Activated naive CD8-positive, alpha-beta T cell treated with anti-CD3 and anti-CD28 coated beads, Interleukin-2, amount 10 ng/mL, durations not matched to agents 7 days and 5 days (primary cell): ENCODE data around the gene ULK2. TPM values are rescaled to one million over a fixed set of nuclear protein-coding genes. Genes with fewer than 3 reads are reported as not detected.
"Not testable (repeated sequence)": the region's sequence is repeated elsewhere in the genome, so short reads cannot be mapped to it uniquely, and the experiment has no call there.

Experiments
- ATAC-seq: fragments of 150-1000 bp; cut with Tn5 transposase; one replicate; pipeline ENCODE4 v1.10.0; 2021; ENCODE audit warnings: low read depth, moderate library complexity
- POLR2A ChIA-PET: fragments of 350-600 bp; sonication (Branson Sonifier 250); formaldehyde crosslinking; loops from one replicate; lab custom pipeline; 2021; ENCODE audit warnings: antibody characterized with exemption; lab: Charles Lee
- DNase-seq: peaks from one replicate; pipeline ENCODE4 v3.0.0; 2021
- H3K27ac Mint-ChIP-seq: one replicate; pipeline ENCODE4 v1.8.0; 2022; ENCODE audit warnings: mild to moderate bottlenecking, mixed read lengths
- H3K27me3 Mint-ChIP-seq: one replicate; pipeline ENCODE4 v1.8.0; 2022; ENCODE audit warnings: mild to moderate bottlenecking, moderate library complexity, mixed read lengths
- H3K36me3 Mint-ChIP-seq: one replicate; pipeline ENCODE4 v1.8.0; 2021; ENCODE audit warnings: mild to moderate bottlenecking, mixed read lengths
- H3K4me1 Mint-ChIP-seq: one replicate; pipeline ENCODE4 v1.8.0; 2021; ENCODE audit warnings: mixed read lengths
- H3K4me3 Mint-ChIP-seq: one replicate; pipeline ENCODE4 v1.8.0; 2022; ENCODE audit warnings: mild to moderate bottlenecking, moderate library complexity, mixed read lengths
- H3K9me3 Mint-ChIP-seq: one replicate; pipeline ENCODE4 v1.8.0; 2021; ENCODE audit warnings: mixed read lengths
- total RNA-seq, 2 experiments: library from RNA; stranded (reverse); gene quantifications; one replicate each; pipeline ENCODE4 v1.2.3, GENCODE V29; 2021

The ULK2 gene
- 1 to 10 TPM; 8.8 to 9.7 TPM for total RNA-seq

- H3K4me1 Mint-ChIP-seq = peaks cover 10% of the 10 kb centered on the region
- peak; percentile 73 for DNase-seq
- peak; percentile 80 for ATAC-seq
- peaks cover 2% of the 10 kb centered on the region for H3K27me3 Mint-ChIP-seq
- POLR2A ChIA-PET = interaction anchor here (0.6 to 2.0 kb wide), 2 partner anchors 9 to 110 kb away, joined by 3 to 9 read pairs; partner anchors contain the start of gene AKAP10
- no peaks in the 10 kb centered on the region for H3K9me3 Mint-ChIP-seq
- H3K36me3 Mint-ChIP-seq = no peaks in the 10 kb centered on the region
- peak within 1 kb of the TSS; percentile 82 for H3K4me3 Mint-ChIP-seq
- peak within 1 kb of the TSS; percentile 76 for H3K27ac Mint-ChIP-seq
These were observed at the start of gene ULK2 for GRCh38 chr17:19867329-19868078. TSS of gene ULK2 (minus strand) at chr17:19867936. CDS start at chr17:19867417, 519 bp downstream.

- ATAC-seq (no peak), DNase-seq (no peak)
- no peaks in the 10 kb centered on the region for H3K27me3 Mint-ChIP-seq
- H3K4me3 Mint-ChIP-seq = no peak overlapping the region
- H3K4me1 Mint-ChIP-seq = peaks cover 12% of the 10 kb centered on the region
- POLR2A ChIA-PET = no interaction called here
- peaks cover 34% of the 10 kb centered on the region for H3K36me3 Mint-ChIP-seq
- no peak overlapping the region for H3K27ac Mint-ChIP-seq
- no peaks in the 10 kb centered on the region for H3K9me3 Mint-ChIP-seq
These were observed 47.7 kb upstream of the ULK2 start for GRCh38 chr17:19915245-19915978.

GRCh38 chr17:19911033-19911432 is 43.3 kb upstream of the ULK2 start:
- H3K36me3 Mint-ChIP-seq = peaks cover 41% of the 10 kb centered on the region
- DNase-seq = no peak
- peaks cover 10% of the 10 kb centered on the region for H3K4me1 Mint-ChIP-seq
- H3K9me3 Mint-ChIP-seq = no peaks in the 10 kb centered on the region
- POLR2A ChIA-PET = no interaction called here
- H3K27me3 Mint-ChIP-seq = no peaks in the 10 kb centered on the region
- ATAC-seq = no peak
- no peak overlapping the region for H3K4me3 Mint-ChIP-seq
- H3K27ac Mint-ChIP-seq = no peak overlapping the region

GRCh38 chr17:19909139-19909538 is 41.4 kb upstream of the ULK2 start:
- no peaks in the 10 kb centered on the region for H3K27me3 Mint-ChIP-seq
- H3K4me3 Mint-ChIP-seq = no peak overlapping the region
- no peak overlapping the region for H3K27ac Mint-ChIP-seq
- no peak for DNase-seq
- POLR2A ChIA-PET = no interaction called here
- no peak for ATAC-seq
- peaks cover 4% of the 10 kb centered on the region for H3K4me1 Mint-ChIP-seq
- peaks cover 36% of the 10 kb centered on the region for H3K36me3 Mint-ChIP-seq
- no peaks in the 10 kb centered on the region for H3K9me3 Mint-ChIP-seq

- H3K9me3 Mint-ChIP-seq = no peaks in the 10 kb centered on the region
- ATAC-seq (no peak), DNase-seq (no peak)
- H3K4me1 Mint-ChIP-seq = peaks cover 1% of the 10 kb centered on the region
- no peak overlapping the region for H3K27ac Mint-ChIP-seq
- H3K36me3 Mint-ChIP-seq = peaks cover 43% of the 10 kb centered on the region
- POLR2A ChIA-PET = no interaction called here
- no peak overlapping the region for H3K4me3 Mint-ChIP-seq
- H3K27me3 Mint-ChIP-seq = no peaks in the 10 kb centered on the region
These were observed 37.8 kb upstream of the ULK2 start for GRCh38 chr17:19905502-19905901.

- Mint-ChIP-seq H3K4me1 (no peaks in the 10 kb centered on the region), H3K27me3 (no peaks in the 10 kb centered on the region), H3K9me3 (no peaks in the 10 kb centered on the region), H3K27ac (no peak overlapping the region), H3K4me3 (no peak overlapping the region), H3K36me3 (peaks cover 44% of the 10 kb centered on the region)
- no peak for ATAC-seq
- no peak for DNase-seq
- POLR2A ChIA-PET = no interaction called here
These were observed 37.2 kb upstream of the ULK2 start for GRCh38 chr17:19904924-19905323.

GRCh38 chr17:19904412-19904811 is 36.7 kb upstream of the ULK2 start:
- no peak for ATAC-seq
- H3K4me3 Mint-ChIP-seq = no peak overlapping the region
- POLR2A ChIA-PET = no interaction called here
- no peaks in the 10 kb centered on the region for H3K27me3 Mint-ChIP-seq
- peaks cover 42% of the 10 kb centered on the region for H3K36me3 Mint-ChIP-seq
- H3K27ac Mint-ChIP-seq = no peak overlapping the region
- H3K9me3 Mint-ChIP-seq = no peaks in the 10 kb centered on the region
- DNase-seq = no peak
- H3K4me1 Mint-ChIP-seq = no peaks in the 10 kb centered on the region

- Mint-ChIP-seq H3K4me3 (no peak overlapping the region), H3K27ac (no peak overlapping the region), H3K36me3 (peaks cover 24% of the 10 kb centered on the region), H3K9me3 (no peaks in the 10 kb centered on the region), H3K27me3 (no peaks in the 10 kb centered on the region), H3K4me1 (peaks cover 2% of the 10 kb centered on the region)
- DNase-seq = no peak
- no peak for ATAC-seq
- POLR2A ChIA-PET = no interaction called here
These were observed 33.1 kb upstream of the ULK2 start for GRCh38 chr17:19900809-19901208.

- ATAC-seq = no peak
These were observed 30.2 kb upstream of the ULK2 start for GRCh38 chr17:19897903-19898302.

GRCh38 chr17:19897090-19897837 is 29.5 kb upstream of the ULK2 start:
- Mint-ChIP-seq H3K4me1 (peaks cover 2% of the 10 kb centered on the region), H3K27ac (peak overlapping the region; percentile 19), H3K4me3 (no peak overlapping the region), H3K9me3 (no peaks in the 10 kb centered on the region), H3K36me3 (peaks cover 6% of the 10 kb centered on the region), H3K27me3 (no peaks in the 10 kb centered on the region)
- DNase-seq = no peak
- ATAC-seq = no peak
- POLR2A ChIA-PET = no interaction called here

More at GRCh38 chr17:19897903-19898302, 30.2 kb upstream of the ULK2 start:
- H3K27ac Mint-ChIP-seq = no peak overlapping the region
- POLR2A ChIA-PET = no interaction called here
- H3K27me3 Mint-ChIP-seq = no peaks in the 10 kb centered on the region
- H3K9me3 Mint-ChIP-seq = no peaks in the 10 kb centered on the region
- H3K4me1 Mint-ChIP-seq = peaks cover 2% of the 10 kb centered on the region
- H3K36me3 Mint-ChIP-seq = peaks cover 9% of the 10 kb centered on the region
- no peak overlapping the region for H3K4me3 Mint-ChIP-seq
- no peak for DNase-seq

- peaks cover 6% of the 10 kb centered on the region for H3K36me3 Mint-ChIP-seq
- DNase-seq (no peak), ATAC-seq (no peak)
- H3K27ac Mint-ChIP-seq = peak overlapping the region; percentile 19
- no peaks in the 10 kb centered on the region for H3K9me3 Mint-ChIP-seq
- no peak overlapping the region for H3K4me3 Mint-ChIP-seq
- peaks cover 2% of the 10 kb centered on the region for H3K4me1 Mint-ChIP-seq
- H3K27me3 Mint-ChIP-seq = no peaks in the 10 kb centered on the region
- POLR2A ChIA-PET = no interaction called here
These were observed 28.9 kb upstream of the ULK2 start for GRCh38 chr17:19896679-19897078.

GRCh38 chr17:19890554-19890953 is 22.8 kb upstream of the ULK2 start:
- POLR2A ChIA-PET = interaction anchor here (0.6 kb wide), 1 partner anchor 9 kb away, joined by 4 read pairs; no protein-coding TSS in a partner anchor
- not testable (repeated sequence) for H3K4me3 Mint-ChIP-seq, H3K4me1 Mint-ChIP-seq, ATAC-seq, H3K9me3 Mint-ChIP-seq, H3K27ac Mint-ChIP-seq, H3K36me3 Mint-ChIP-seq, DNase-seq, H3K27me3 Mint-ChIP-seq

- H3K4me3 Mint-ChIP-seq, H3K4me1 Mint-ChIP-seq, ATAC-seq, H3K27ac Mint-ChIP-seq, POLR2A ChIA-PET, H3K36me3 Mint-ChIP-seq, H3K27me3 Mint-ChIP-seq, H3K9me3 Mint-ChIP-seq, DNase-seq: not testable (repeated sequence)
These were observed 22.3 kb upstream of the ULK2 start for GRCh38 chr17:19890001-19890400.
